Testis (tissue), 2 donors: ENCODE data around the gene C8G.

Experiments used
- POLR2A ChIP-seq: fragments of 450-650 bp; IDR thresholded peaks from one replicate; pipeline ENCODE4 v1.6.1; 2017; ENCODE audit warnings: antibody characterized with exemption, mild to moderate bottlenecking, moderate library complexity
- TF ChIP-seq, protein P1 (sequence below), 3 experiments: fragments of 450-650 bp in 2 of 3; fragments of 200-600 bp in 1 of 3; sonication (generic) in 1 of 3; IDR thresholded peaks; one replicate each; pipeline ENCODE4 v1.5.1; 2016 to 2019; ENCODE audit warnings: antibody characterized with exemption in 3 of 3, mild to moderate bottlenecking in 2 of 3, moderate library complexity in 1 of 3

GRCh38 chr9:136945333-136946227 lies 537 bp downstream of the C8G start:
- TF ChIP-seq, protein P1, sequence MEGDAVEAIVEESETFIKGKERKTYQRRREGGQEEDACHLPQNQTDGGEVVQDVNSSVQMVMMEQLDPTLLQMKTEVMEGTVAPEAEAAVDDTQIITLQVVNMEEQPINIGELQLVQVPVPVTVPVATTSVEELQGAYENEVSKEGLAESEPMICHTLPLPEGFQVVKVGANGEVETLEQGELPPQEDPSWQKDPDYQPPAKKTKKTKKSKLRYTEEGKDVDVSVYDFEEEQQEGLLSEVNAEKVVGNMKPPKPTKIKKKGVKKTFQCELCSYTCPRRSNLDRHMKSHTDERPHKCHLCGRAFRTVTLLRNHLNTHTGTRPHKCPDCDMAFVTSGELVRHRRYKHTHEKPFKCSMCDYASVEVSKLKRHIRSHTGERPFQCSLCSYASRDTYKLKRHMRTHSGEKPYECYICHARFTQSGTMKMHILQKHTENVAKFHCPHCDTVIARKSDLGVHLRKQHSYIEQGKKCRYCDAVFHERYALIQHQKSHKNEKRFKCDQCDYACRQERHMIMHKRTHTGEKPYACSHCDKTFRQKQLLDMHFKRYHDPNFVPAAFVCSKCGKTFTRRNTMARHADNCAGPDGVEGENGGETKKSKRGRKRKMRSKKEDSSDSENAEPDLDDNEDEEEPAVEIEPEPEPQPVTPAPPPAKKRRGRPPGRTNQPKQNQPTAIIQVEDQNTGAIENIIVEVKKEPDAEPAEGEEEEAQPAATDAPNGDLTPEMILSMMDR (IDR thresholded peaks at IDR 0.05): no peak
- TF ChIP-seq POLR2A: no peak
